IPS DF 19.7 (cell line): ENCODE results near the gene NEURL1B.
"Not testable (repeated sequence)": the region's sequence is repeated elsewhere in the genome, so short reads cannot be mapped to it uniquely, and the experiment has no call there.

ENCODE experiments used
- DNase-seq: peaks from one replicate; pipeline ENCODE4 v3.0.0-alpha.2; 2013; ENCODE audit warnings: low read depth, low spot score

Gene NEURL1B

GRCh38 chr5:172694541-172694940, 53.5 kb downstream of the NEURL1B start:
- DNase-seq: no peak

GRCh38 chr5:172695232-172696054, 54.4 kb downstream of the NEURL1B start:
- DNase-seq: no peak

- DNase-seq: no peak
These were observed 55.2 kb downstream of the NEURL1B start for GRCh38 chr5:172696171-172696849.

- DNase-seq: no peak
These were observed 56.4 kb downstream of the NEURL1B start for GRCh38 chr5:172697123-172698121.

- no peak for DNase-seq
These were observed 58.4 kb downstream of the NEURL1B start for GRCh38 chr5:172699423-172699822.

GRCh38 chr5:172699999-172700364, 58.9 kb downstream of the NEURL1B start:
- no peak for DNase-seq

- DNase-seq: no peak
These were observed 59.6 kb downstream of the NEURL1B start for GRCh38 chr5:172700365-172701290.

- no peak for DNase-seq
These were observed 60.2 kb downstream of the NEURL1B start for GRCh38 chr5:172701291-172701656.

GRCh38 chr5:172703952-172704351, 62.9 kb downstream of the NEURL1B start:
- DNase-seq: no peak

- DNase-seq: no peak
These were observed 64.6 kb downstream of the NEURL1B start for GRCh38 chr5:172705576-172706084.

GRCh38 chr5:172706796-172707195, 65.7 kb downstream of the NEURL1B start:
- no peak for DNase-seq

- DNase-seq: no peak
These were observed 66.5 kb downstream of the NEURL1B start for GRCh38 chr5:172707285-172708182.

- no peak for DNase-seq
These were observed 67.1 kb downstream of the NEURL1B start for GRCh38 chr5:172708183-172708505.

GRCh38 chr5:172710676-172711075, 69.6 kb downstream of the NEURL1B start:
- no peak for DNase-seq

GRCh38 chr5:172711321-172711861, 70.3 kb downstream of the NEURL1B start:
- not testable (repeated sequence) for DNase-seq

- no peak for DNase-seq
These were observed 71.5 kb downstream of the NEURL1B start for GRCh38 chr5:172712610-172713009.

GRCh38 chr5:172713113-172713808, 72.2 kb downstream of the NEURL1B start:
- DNase-seq: no peak

GRCh38 chr5:172713809-172714490, 72.9 kb downstream of the NEURL1B start:
- no peak for DNase-seq
